ENCODE measurements around the gene USB1. TPM values are rescaled to one million over a fixed set of nuclear protein-coding genes. Genes with fewer than 3 reads are reported as not detected.

Gene USB1
- total and polyA plus RNA-seq, 2 experiments from 2014 or later, result 79.6 to 118 TPM

- Mint-ChIP-seq H3K27ac (no peak overlapping the region), H3K9me3 (peaks cover 4% of the 10 kb centered on the region; the same call in 2 of the 3 replicates), H3K4me3 (no peak overlapping the region), H3K36me3 (ENCODE audit: low read depth) (peaks cover 47% of the 10 kb centered on the region), H3K27me3 (ENCODE audit: insufficient read depth, low read depth, poor library complexity) (peaks cover 8% of the 10 kb centered on the region), H3K4me1 (no peaks in the 10 kb centered on the region)
- no peak overlapping the region for H2AFZ ChIP-seq
- DNase-seq (ENCODE audit: low spot score) (no peak), ATAC-seq (no peak)
- H3K27me3 ChIP-seq (ENCODE audit: insufficient read depth), result no peaks in the 10 kb centered on the region
- no peak overlapping the region for H3K4me3 ChIP-seq
- H3K9me2 ChIP-seq (ENCODE audit: insufficient read depth), result no peaks in the 10 kb centered on the region
- H3K79me2 ChIP-seq (replicated peaks; ENCODE audit: insufficient read depth), result 0 out of 2 replicates have a peak, but pooled peaks cover 4% of the 10 kb centered on the region
- no peak overlapping the region for H3K27ac ChIP-seq (ENCODE audit: low read depth)
- H3K36me3 ChIP-seq (ENCODE audit: insufficient read depth), result no peaks in the 10 kb centered on the region; the same call in 1 of the 2 replicates
- TF ChIP-seq EZH2phosphoT487 (IDR thresholded peaks at IDR 0.05; ENCODE audit: unreplicated experiment) (no peak), ZNF114 (CRISPR knock-in tag; IDR thresholded peaks at IDR 0.05) (no peak), CREB1 (CRISPR knock-in tag; IDR thresholded peaks at IDR 0.05; ENCODE audit: low read depth) (no peak)
- H3K4me1 ChIP-seq (ENCODE audit: insufficient read depth), result no peaks in the 10 kb centered on the region
- H3K4me2 ChIP-seq, result no peak overlapping the region
- H4K20me1 ChIP-seq (replicated peaks; ENCODE audit: insufficient read depth), result no peaks in the 10 kb centered on the region; the same call in 1 of the 2 replicates
- no peaks in the 10 kb centered on the region for H3F3A ChIP-seq (replicated peaks; ENCODE audit: low read depth)
Observed at GRCh38 chr16:58040496-58040846, 39.3 kb downstream of the USB1 start.

DNA sequence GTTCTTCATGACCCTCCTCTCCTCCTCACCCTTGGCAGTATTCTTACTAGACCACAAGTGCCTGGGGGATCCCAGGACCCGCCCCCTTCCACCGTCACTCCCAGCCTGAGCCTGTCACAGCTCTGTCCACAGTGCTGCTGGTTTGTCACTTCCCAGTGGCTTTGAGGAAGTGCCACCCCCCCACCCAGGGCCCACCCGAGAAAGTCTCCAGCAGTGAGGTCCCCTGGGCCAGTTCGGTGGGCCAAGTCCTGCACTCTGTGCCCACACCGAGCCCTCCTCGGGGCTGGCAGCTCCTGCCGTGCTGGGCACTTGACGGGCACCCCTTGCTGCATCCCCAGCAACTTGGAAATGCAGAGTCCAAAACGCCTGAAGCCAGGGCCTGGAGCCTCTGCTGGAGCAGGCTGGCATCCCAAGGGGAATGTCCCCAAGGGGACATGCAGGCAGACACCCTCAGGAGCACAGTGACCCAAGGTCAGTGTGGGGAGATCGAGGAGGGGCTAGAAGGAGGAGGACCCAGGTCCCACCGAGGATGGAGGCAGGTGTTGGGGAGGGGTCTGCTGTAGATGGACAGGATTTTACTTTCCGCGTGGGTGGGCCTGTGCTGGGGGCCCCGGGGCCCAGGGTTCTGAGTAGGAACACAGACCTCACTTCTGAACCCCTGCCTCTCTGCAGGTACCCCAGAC, 39.9 kb downstream of the USB1 start:
- peaks cover 8% of the 10 kb centered on the region for H3K27me3 Mint-ChIP-seq (ENCODE audit: insufficient read depth, low read depth, poor library complexity)
- Histone ChIP-seq H3K27me3 (ENCODE audit: insufficient read depth) (no peaks in the 10 kb centered on the region), H3K36me3 (ENCODE audit: insufficient read depth) (no peaks in the 10 kb centered on the region; the same call in 1 of the 2 replicates), H4K20me1 (replicated peaks; ENCODE audit: insufficient read depth) (no peaks in the 10 kb centered on the region; the same call in 1 of the 2 replicates), H3K4me1 (ENCODE audit: insufficient read depth) (no peaks in the 10 kb centered on the region), H3K4me2 (no peak overlapping the region), H3K27ac (ENCODE audit: low read depth) (no peak overlapping the region), H3K9me2 (ENCODE audit: insufficient read depth) (no peaks in the 10 kb centered on the region), H2AFZ (no peak overlapping the region), H3F3A (replicated peaks; ENCODE audit: low read depth) (no peaks in the 10 kb centered on the region), H3K4me3 (no peak overlapping the region), H3K79me2 (replicated peaks; ENCODE audit: insufficient read depth) (0 out of 2 replicates have a peak, but pooled peaks cover 4% of the 10 kb centered on the region)
- ATAC-seq (no peak), DNase-seq (ENCODE audit: low spot score) (no peak)
- no peak overlapping the region for H3K27ac Mint-ChIP-seq
- TF ChIP-seq STAT1 (IDR thresholded peaks at IDR 0.05; ENCODE audit: unreplicated experiment) (no peak), JUNB (IDR thresholded peaks at IDR 0.05; ENCODE audit: unreplicated experiment) (no peak), NANOG (IDR thresholded peaks at IDR 0.05; ENCODE audit: borderline replicate concordance) (no peak), ETS1 (IDR thresholded peaks at IDR 0.05) (no peak), POLR2AphosphoS5 (IDR thresholded peaks at IDR 0.05; ENCODE audit: low read depth) (no peak), ZNF114 (CRISPR knock-in tag; IDR thresholded peaks at IDR 0.05) (no peak), CREB1 (CRISPR knock-in tag; IDR thresholded peaks at IDR 0.05; ENCODE audit: low read depth) (no peak)
- TF ChIP-seq, protein P1, sequence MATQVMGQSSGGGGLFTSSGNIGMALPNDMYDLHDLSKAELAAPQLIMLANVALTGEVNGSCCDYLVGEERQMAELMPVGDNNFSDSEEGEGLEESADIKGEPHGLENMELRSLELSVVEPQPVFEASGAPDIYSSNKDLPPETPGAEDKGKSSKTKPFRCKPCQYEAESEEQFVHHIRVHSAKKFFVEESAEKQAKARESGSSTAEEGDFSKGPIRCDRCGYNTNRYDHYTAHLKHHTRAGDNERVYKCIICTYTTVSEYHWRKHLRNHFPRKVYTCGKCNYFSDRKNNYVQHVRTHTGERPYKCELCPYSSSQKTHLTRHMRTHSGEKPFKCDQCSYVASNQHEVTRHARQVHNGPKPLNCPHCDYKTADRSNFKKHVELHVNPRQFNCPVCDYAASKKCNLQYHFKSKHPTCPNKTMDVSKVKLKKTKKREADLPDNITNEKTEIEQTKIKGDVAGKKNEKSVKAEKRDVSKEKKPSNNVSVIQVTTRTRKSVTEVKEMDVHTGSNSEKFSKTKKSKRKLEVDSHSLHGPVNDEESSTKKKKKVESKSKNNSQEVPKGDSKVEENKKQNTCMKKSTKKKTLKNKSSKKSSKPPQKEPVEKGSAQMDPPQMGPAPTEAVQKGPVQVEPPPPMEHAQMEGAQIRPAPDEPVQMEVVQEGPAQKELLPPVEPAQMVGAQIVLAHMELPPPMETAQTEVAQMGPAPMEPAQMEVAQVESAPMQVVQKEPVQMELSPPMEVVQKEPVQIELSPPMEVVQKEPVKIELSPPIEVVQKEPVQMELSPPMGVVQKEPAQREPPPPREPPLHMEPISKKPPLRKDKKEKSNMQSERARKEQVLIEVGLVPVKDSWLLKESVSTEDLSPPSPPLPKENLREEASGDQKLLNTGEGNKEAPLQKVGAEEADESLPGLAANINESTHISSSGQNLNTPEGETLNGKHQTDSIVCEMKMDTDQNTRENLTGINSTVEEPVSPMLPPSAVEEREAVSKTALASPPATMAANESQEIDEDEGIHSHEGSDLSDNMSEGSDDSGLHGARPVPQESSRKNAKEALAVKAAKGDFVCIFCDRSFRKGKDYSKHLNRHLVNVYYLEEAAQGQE (IDR thresholded peaks at IDR 0.05; ENCODE audit: unreplicated experiment), result no peak
- H3K4me1 Mint-ChIP-seq, result no peaks in the 10 kb centered on the region
- peaks cover 47% of the 10 kb centered on the region for H3K36me3 Mint-ChIP-seq (ENCODE audit: low read depth)
- peaks cover 4% of the 10 kb centered on the region; the same call in 2 of the 3 replicates for H3K9me3 Mint-ChIP-seq
- no peak overlapping the region for H3K4me3 Mint-ChIP-seq

All from GM23338 (cell line).